ENCODE data around the gene UCP2.

UCP2 gene

GRCh38 chr11:73957654-73958361 lies 24.8 kb downstream of the UCP2 start:
- no peak for DNase-seq (ENCODE audit: low spot score)
- TF ChIP-seq CTCF (conservative IDR thresholded peaks at IDR 0.05; ENCODE audit: low read depth) = no peak
- CTCF ChIA-PET = no interaction called here
- POLR2A ChIA-PET (ENCODE audit: low non-redundant PET) = no interaction called here
- no peak overlapping the region for H3K27ac ChIP-seq

GRCh38 chr11:73956876-73957653 lies 25.6 kb downstream of the UCP2 start:
- no peak for DNase-seq (ENCODE audit: low spot score)
- TF ChIP-seq CTCF (conservative IDR thresholded peaks at IDR 0.05; ENCODE audit: low read depth) = no peak
- H3K27ac ChIP-seq = no peak overlapping the region
- ChIA-PET CTCF (no interaction called here), POLR2A (ENCODE audit: low non-redundant PET) (no interaction called here)

- CTCF ChIA-PET = no interaction called here
- DNase-seq (ENCODE audit: low spot score) = no peak
- TF ChIP-seq CTCF (conservative IDR thresholded peaks at IDR 0.05; ENCODE audit: low read depth) = no peak
- POLR2A ChIA-PET (ENCODE audit: low non-redundant PET) = no interaction called here
- H3K27ac ChIP-seq = no peak overlapping the region
Measured at GRCh38 chr11:73951797-73952196, 30.8 kb downstream of the UCP2 start.

GRCh38 chr11:73950869-73951710 lies 31.6 kb downstream of the UCP2 start, which contains the start of gene DNAJB13:
TSS of gene DNAJB13 (plus strand) at chr11:73951026. CDS start at chr11:73951070, 44 bp downstream.
- H3K27ac ChIP-seq = no peak within 1 kb of the TSS
- CTCF ChIA-PET = interaction anchor here (0.6 kb wide), 1 partner anchor 22 kb away, joined by 11 read pairs; no protein-coding TSS in a partner anchor
- peak; percentile 71 for DNase-seq (ENCODE audit: low spot score)
- no peak for TF ChIP-seq CTCF (conservative IDR thresholded peaks at IDR 0.05; ENCODE audit: low read depth)
- POLR2A ChIA-PET (ENCODE audit: low non-redundant PET) = no interaction called here

- POLR2A ChIA-PET (ENCODE audit: low non-redundant PET) = no interaction called here
- DNase-seq (ENCODE audit: low spot score) = no peak
- TF ChIP-seq CTCF (conservative IDR thresholded peaks at IDR 0.05; ENCODE audit: low read depth) = no peak
- CTCF ChIA-PET = no interaction called here
- H3K27ac ChIP-seq = no peak overlapping the region
Measured at GRCh38 chr11:73949912-73950311, 32.7 kb downstream of the UCP2 start.

- ChIA-PET CTCF (no interaction called here), POLR2A (ENCODE audit: low non-redundant PET) (no interaction called here)
- no peak for DNase-seq (ENCODE audit: low spot score)
- no peak overlapping the region for H3K27ac ChIP-seq
- TF ChIP-seq CTCF (conservative IDR thresholded peaks at IDR 0.05; ENCODE audit: low read depth) = no peak
Measured at GRCh38 chr11:73949246-73949645, 33.4 kb downstream of the UCP2 start.
